ENCODE results near the gene SH3TC1. TPM values are rescaled to one million over a fixed set of nuclear protein-coding genes. Genes with fewer than 3 reads are reported as not detected.

The SH3TC1 gene
- polyA plus RNA-seq, 1 experiment, result 1.2 TPM

- Histone ChIP-seq H3K27me3 (ENCODE audit: control insufficient read depth, insufficient read depth, low read length) (peaks cover 2% of the 10 kb centered on the region; the same call in 1 of the 2 replicates), H3K4me3 (ENCODE audit: low read depth, low read length) (no peak overlapping the region), H3K36me3 (ENCODE audit: control insufficient read depth, insufficient read depth, low read length) (no peaks in the 10 kb centered on the region)
- POLR2A ChIA-PET, result no interaction called here
- no peak for TF ChIP-seq CTCF (IDR thresholded peaks at IDR 0.05; ENCODE audit: insufficient read depth, low read depth, low read length)
- CTCF ChIA-PET, result interaction anchor here (1.5 kb wide), 1 partner anchor 20 kb away, joined by 7 read pairs; no protein-coding TSS in a partner anchor
- DNase-seq (ENCODE audit: low read depth), result no peak
Measured at GRCh38 chr4:8261851-8262535, 62.9 kb downstream of the SH3TC1 start.

- Histone ChIP-seq H3K36me3 (ENCODE audit: control insufficient read depth, insufficient read depth, low read length) (no peaks in the 10 kb centered on the region), H3K4me3 (ENCODE audit: low read depth, low read length) (no peak overlapping the region), H3K27me3 (ENCODE audit: control insufficient read depth, insufficient read depth, low read length) (peaks cover 2% of the 10 kb centered on the region; the same call in 1 of the 2 replicates)
- POLR2A ChIA-PET, result no interaction called here
- no peak for DNase-seq (ENCODE audit: low read depth)
- CTCF ChIA-PET, result no interaction called here
- no peak for TF ChIP-seq CTCF (IDR thresholded peaks at IDR 0.05; ENCODE audit: insufficient read depth, low read depth, low read length)
Measured at GRCh38 chr4:8262637-8263322, 63.7 kb downstream of the SH3TC1 start.

- ChIA-PET POLR2A (no interaction called here), CTCF (no interaction called here)
- no peak for TF ChIP-seq CTCF (IDR thresholded peaks at IDR 0.05; ENCODE audit: insufficient read depth, low read depth, low read length)
- Histone ChIP-seq H3K4me3 (ENCODE audit: low read depth, low read length) (no peak overlapping the region), H3K27me3 (ENCODE audit: control insufficient read depth, insufficient read depth, low read length) (peaks cover 2% of the 10 kb centered on the region; the same call in 1 of the 2 replicates), H3K36me3 (ENCODE audit: control insufficient read depth, insufficient read depth, low read length) (no peaks in the 10 kb centered on the region)
- no peak for DNase-seq (ENCODE audit: low read depth)
Measured at GRCh38 chr4:8263397-8263796, 64.3 kb downstream of the SH3TC1 start.

GRCh38 chr4:8264106-8264505 lies 65.0 kb downstream of the SH3TC1 start:
- DNase-seq (ENCODE audit: low read depth), result no peak
- ChIA-PET CTCF (no interaction called here), POLR2A (no interaction called here)
- Histone ChIP-seq H3K4me3 (ENCODE audit: low read depth, low read length) (no peak overlapping the region), H3K27me3 (ENCODE audit: control insufficient read depth, insufficient read depth, low read length) (peaks cover 2% of the 10 kb centered on the region; the same call in 1 of the 2 replicates), H3K36me3 (ENCODE audit: control insufficient read depth, insufficient read depth, low read length) (no peaks in the 10 kb centered on the region)
- TF ChIP-seq CTCF (IDR thresholded peaks at IDR 0.05; ENCODE audit: insufficient read depth, low read depth, low read length), result no peak

- TF ChIP-seq CTCF (IDR thresholded peaks at IDR 0.05; ENCODE audit: insufficient read depth, low read depth, low read length), result no peak
Measured at GRCh38 chr4:8265171-8265929, 66.3 kb downstream of the SH3TC1 start.

More at GRCh38 chr4:8265171-8265929, 66.3 kb downstream of the SH3TC1 start:
- no peak for DNase-seq (ENCODE audit: low read depth)
- Histone ChIP-seq H3K4me3 (ENCODE audit: low read depth, low read length) (no peak overlapping the region), H3K27me3 (ENCODE audit: control insufficient read depth, insufficient read depth, low read length) (peaks cover 2% of the 10 kb centered on the region; the same call in 1 of the 2 replicates), H3K36me3 (ENCODE audit: control insufficient read depth, insufficient read depth, low read length) (no peaks in the 10 kb centered on the region)
- ChIA-PET CTCF (interaction anchor here (0.6 to 1.3 kb wide), 3 partner anchors 23 to 133 kb away, joined by 3 to 4 read pairs (median 3); no protein-coding TSS in a partner anchor), POLR2A (no interaction called here)

All from BJ (cell line).